ENCODE results near the gene FOSL1.
A peak's percentile ranks its signal among the peaks of the same experiment; 100 is the strongest.

FOSL1 gene

DNA sequence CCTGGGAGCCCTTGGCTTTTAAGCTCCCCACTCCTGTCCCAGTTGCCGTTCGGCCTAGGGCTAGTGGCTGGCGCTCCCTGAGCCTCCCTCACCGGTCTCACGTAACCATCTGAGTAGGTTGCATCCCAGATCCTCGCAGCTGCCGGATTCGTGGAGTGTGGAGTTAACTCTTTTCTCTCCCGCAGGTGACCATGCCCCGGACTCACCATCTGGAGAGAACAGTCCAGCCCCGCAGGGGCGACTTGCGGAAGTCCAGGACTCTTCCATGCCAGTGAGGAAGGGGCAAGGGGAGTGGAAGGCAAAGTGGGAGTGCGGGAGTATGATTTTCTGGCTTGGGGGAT, 39.1 kb downstream of the FOSL1 start:
- TF ChIP-seq CTCF (IDR thresholded peaks at IDR 0.05; ENCODE audit: insufficient read depth, low read length, poor library complexity, severe bottlenecking) (no peak), EZH2phosphoT487 (conservative IDR thresholded peaks at IDR 0.05; ENCODE audit: low read length) (no peak)
- H3K79me2 ChIP-seq (ENCODE audit: insufficient read depth, low read length): peaks cover 35% of the 10 kb centered on the region
- peak overlapping the region; percentile 94 for H3K4me2 ChIP-seq (ENCODE audit: low read depth, low read length, poor library complexity, severe bottlenecking)
- peak overlapping the region; percentile 63 for H3K4me3 ChIP-seq (ENCODE audit: insufficient read depth, low read length, poor library complexity, severe bottlenecking)
- H3K9me2 ChIP-seq (replicated peaks; ENCODE audit: insufficient read depth, low read length): no peaks in the 10 kb centered on the region
- peak overlapping the region; percentile 90 for H3K27ac ChIP-seq (ENCODE audit: low read depth, low read length)
- peaks cover 6% of the 10 kb centered on the region for H4K20me1 ChIP-seq (ENCODE audit: low read depth, low read length)
- no peaks in the 10 kb centered on the region for H3K9me3 ChIP-seq (ENCODE audit: insufficient read depth, low read length)
- no peaks in the 10 kb centered on the region for H3K27me3 ChIP-seq (ENCODE audit: low read length)
- H3F3A ChIP-seq (ENCODE audit: insufficient read depth): peaks cover 15% of the 10 kb centered on the region
- no peak overlapping the region for H2AFZ ChIP-seq (ENCODE audit: low read depth, low read length, severe bottlenecking)
- H3K36me3 ChIP-seq (ENCODE audit: low read length): peaks cover 6% of the 10 kb centered on the region
- H3K9ac ChIP-seq (ENCODE audit: low read length): peak overlapping the region; percentile 97

DNA sequence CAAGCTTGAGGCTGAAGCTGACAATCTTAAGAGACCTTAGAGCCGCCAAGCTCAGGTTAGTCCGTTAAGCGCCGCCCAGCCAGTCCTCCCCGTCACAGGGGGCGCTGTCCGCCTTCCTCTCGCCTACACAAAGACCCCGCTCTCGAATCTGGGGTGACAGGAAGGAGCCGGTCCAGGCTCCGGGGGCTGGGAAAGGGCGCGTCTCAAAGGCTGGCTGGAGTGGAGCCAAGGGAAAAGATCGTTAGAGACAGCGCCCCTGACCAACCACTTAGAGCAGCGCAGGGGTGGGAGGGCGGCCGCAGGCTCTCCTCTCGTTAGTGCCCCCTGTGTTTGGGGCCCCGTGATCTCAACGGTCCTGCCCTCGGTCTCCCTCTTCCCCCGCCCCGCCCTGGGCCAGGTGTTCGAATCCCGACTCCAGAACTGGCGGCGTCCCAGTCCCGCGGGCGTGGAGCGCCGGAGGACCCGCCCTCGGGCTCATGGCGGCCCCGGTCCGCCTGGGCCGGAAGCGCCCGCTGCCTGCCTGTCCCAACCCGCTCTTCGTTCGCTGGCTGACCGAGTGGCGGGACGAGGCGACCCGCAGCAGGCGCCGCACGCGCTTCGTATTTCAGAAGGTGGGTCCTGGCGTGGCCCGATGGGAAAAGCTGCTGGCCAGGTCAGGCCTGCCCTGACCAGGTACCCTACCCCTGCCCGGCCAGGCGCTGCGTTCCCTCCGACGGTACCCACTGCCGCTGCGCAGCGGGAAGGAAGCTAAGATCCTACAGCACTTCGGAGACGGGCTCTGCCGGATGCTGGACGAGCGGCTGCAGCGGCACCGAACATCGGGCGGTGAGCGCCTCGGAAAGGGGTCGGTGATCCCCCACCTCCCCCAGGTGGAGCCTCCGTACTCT, 39.7 kb downstream of the FOSL1 start, which contains the start of gene MUS81:
Gene MUS81, plus strand, starts transcription at position 156 of the 887 bp plus-strand sequence. Its CDS starts 321 bp downstream, at position 477.
- H3K79me2 ChIP-seq (ENCODE audit: insufficient read depth, low read length): peaks cover 41% of the 10 kb centered on the region
- H3K9me2 ChIP-seq (replicated peaks; ENCODE audit: insufficient read depth, low read length): no peaks in the 10 kb centered on the region
- peaks cover 16% of the 10 kb centered on the region for H3F3A ChIP-seq (ENCODE audit: insufficient read depth)
- peak within 1 kb of the TSS; percentile 90 for H3K27ac ChIP-seq (ENCODE audit: low read depth, low read length)
- peak within 1 kb of the TSS; percentile 65 for H3K4me3 ChIP-seq (ENCODE audit: insufficient read depth, low read length, poor library complexity, severe bottlenecking)
- no peaks in the 10 kb centered on the region for H3K9me3 ChIP-seq (ENCODE audit: insufficient read depth, low read length)
- H3K36me3 ChIP-seq (ENCODE audit: low read length): peaks cover 12% of the 10 kb centered on the region
- H2AFZ ChIP-seq (ENCODE audit: low read depth, low read length, severe bottlenecking): peak within 1 kb of the TSS; percentile 21
- H3K4me2 ChIP-seq (ENCODE audit: low read depth, low read length, poor library complexity, severe bottlenecking): peak within 1 kb of the TSS; percentile 94
- peak within 1 kb of the TSS; percentile 97 for H3K9ac ChIP-seq (ENCODE audit: low read length)
- H4K20me1 ChIP-seq (ENCODE audit: low read depth, low read length): peaks cover 12% of the 10 kb centered on the region
- no peak for TF ChIP-seq EZH2phosphoT487 (conservative IDR thresholded peaks at IDR 0.05; ENCODE audit: low read length)
- peak; percentile 99 for TF ChIP-seq CTCF (IDR thresholded peaks at IDR 0.05; ENCODE audit: insufficient read depth, low read length, poor library complexity, severe bottlenecking)
- H3K27me3 ChIP-seq (ENCODE audit: low read length): no peaks in the 10 kb centered on the region

DNA sequence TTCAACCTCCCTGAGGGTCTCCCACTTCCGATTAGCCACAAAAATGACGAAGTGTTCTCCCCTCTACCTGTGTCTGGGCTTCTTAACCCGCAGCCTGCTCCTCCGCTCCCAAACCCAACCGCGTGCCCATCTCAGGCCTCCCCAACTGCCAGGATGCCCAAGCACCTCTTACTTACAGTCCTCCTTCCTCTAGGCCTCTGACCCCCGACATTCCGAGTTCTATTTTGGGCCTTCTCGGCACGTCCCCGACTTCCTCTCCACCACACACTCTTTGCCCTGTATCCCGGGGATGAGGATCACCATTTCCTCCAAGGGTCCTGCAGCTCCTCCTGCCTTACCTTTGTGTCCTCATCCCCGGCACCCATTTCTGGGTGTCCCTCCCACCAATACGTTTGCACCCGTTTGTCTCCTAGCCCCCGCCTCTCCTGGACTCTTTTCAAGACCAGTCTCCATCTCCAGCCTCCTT, 40.3 kb downstream of the FOSL1 start:
- Histone ChIP-seq H3K4me3 (ENCODE audit: insufficient read depth, low read length, poor library complexity, severe bottlenecking) (peak overlapping the region; percentile 63), H3K27me3 (ENCODE audit: low read length) (no peaks in the 10 kb centered on the region), H3K79me2 (ENCODE audit: insufficient read depth, low read length) (peaks cover 45% of the 10 kb centered on the region), H3K9ac (ENCODE audit: low read length) (peak overlapping the region; percentile 97), H4K20me1 (ENCODE audit: low read depth, low read length) (peaks cover 16% of the 10 kb centered on the region), H2AFZ (ENCODE audit: low read depth, low read length, severe bottlenecking) (no peak overlapping the region), H3K27ac (ENCODE audit: low read depth, low read length) (peak overlapping the region; percentile 90), H3K36me3 (ENCODE audit: low read length) (peaks cover 18% of the 10 kb centered on the region), H3K9me2 (replicated peaks; ENCODE audit: insufficient read depth, low read length) (no peaks in the 10 kb centered on the region), H3K9me3 (ENCODE audit: insufficient read depth, low read length) (no peaks in the 10 kb centered on the region), H3F3A (ENCODE audit: insufficient read depth) (peaks cover 16% of the 10 kb centered on the region), H3K4me2 (ENCODE audit: low read depth, low read length, poor library complexity, severe bottlenecking) (peak overlapping the region; percentile 94)
- no peak for TF ChIP-seq EZH2phosphoT487 (conservative IDR thresholded peaks at IDR 0.05; ENCODE audit: low read length)
- no peak for TF ChIP-seq CTCF (IDR thresholded peaks at IDR 0.05; ENCODE audit: insufficient read depth, low read length, poor library complexity, severe bottlenecking)
